GM21515 (cell line): ENCODE data around the gene CIAPIN1.

Experiments used
- ATAC-seq: cut with Tn5 transposase; IDR thresholded peaks from one replicate; pipeline ENCODE4 v1.9.1; 2021; ENCODE audit not compliant: unreplicated experiment

Gene CIAPIN1

GRCh38 chr16:57384248-57385070 lies 62.7 kb downstream of the CIAPIN1 start:
- ATAC-seq: no peak

GRCh38 chr16:57383276-57384247 lies 63.6 kb downstream of the CIAPIN1 start:
- no peak for ATAC-seq

GRCh38 chr16:57382535-57383275 lies 64.5 kb downstream of the CIAPIN1 start:
- no peak for ATAC-seq

GRCh38 chr16:57381791-57382534 lies 65.2 kb downstream of the CIAPIN1 start:
- no peak for ATAC-seq

- ATAC-seq: no peak
These were observed 66.3 kb downstream of the CIAPIN1 start for GRCh38 chr16:57380671-57381462.

- no peak for ATAC-seq
These were observed 67.6 kb downstream of the CIAPIN1 start for GRCh38 chr16:57379579-57379978.
